ENCODE results near the gene TRPM8. TPM values are rescaled to one million over a fixed set of nuclear protein-coding genes. Genes with fewer than 3 reads are reported as not detected.

The TRPM8 gene
- total RNA-seq, 1 experiment from 2014 or later, result 0.31 TPM

DNA sequence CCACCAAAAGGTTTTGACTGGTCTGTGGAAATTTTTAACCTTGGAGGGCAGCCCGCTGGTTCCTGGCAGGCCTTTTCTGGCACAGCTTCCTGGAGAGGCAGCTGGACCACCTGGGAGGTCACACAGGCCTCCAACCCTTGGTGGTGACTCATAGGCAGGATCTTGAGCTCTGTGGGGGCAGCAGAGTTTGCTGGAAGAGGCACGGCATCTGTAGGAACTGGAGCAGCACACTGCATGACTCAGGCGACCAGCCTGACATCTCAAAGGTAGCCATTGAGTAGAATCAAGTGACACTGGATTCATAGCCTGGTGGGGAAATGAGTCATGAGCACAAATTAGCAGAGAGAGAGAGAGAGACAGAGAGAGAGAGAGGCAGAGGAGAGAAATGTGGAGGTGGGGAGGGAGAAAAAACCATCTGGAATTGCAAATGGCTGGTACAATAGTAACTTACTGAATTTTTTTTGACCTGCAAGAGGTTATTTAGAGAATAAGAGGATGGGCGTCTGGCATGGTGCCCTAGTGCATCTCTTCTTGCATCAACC, 57.4 kb downstream of the TRPM8 start:
- Histone ChIP-seq H3K27me3 (ENCODE audit: control insufficient read depth, insufficient read depth, low read length) (no peaks in the 10 kb centered on the region), H3K36me3 (replicated peaks; ENCODE audit: control insufficient read depth, insufficient read depth, low read length) (no peaks in the 10 kb centered on the region), H3K4me3 (ENCODE audit: insufficient read depth, low read depth, low read length) (no peak overlapping the region)
- no peak for DNase-seq

DNA sequence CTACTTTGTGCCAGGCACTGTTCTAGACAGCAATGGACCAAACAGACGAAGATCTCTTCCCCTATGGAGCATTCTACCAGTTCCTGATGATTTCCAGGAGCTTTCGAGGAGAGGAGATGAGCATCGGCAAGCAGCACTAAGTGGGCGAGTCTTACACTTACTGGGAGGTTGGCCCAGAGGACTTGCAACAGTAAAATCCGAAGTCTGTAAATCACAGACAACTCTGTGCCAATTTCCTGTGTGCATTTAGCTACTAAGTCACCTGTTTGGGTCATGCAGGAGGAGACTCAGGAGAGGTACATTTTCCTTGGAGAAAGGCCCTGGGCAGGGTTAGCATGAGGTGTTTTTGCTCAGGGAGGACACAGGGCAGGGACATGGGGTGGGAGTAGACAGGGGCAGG, 58.9 kb downstream of the TRPM8 start:
- Histone ChIP-seq H3K36me3 (replicated peaks; ENCODE audit: control insufficient read depth, insufficient read depth, low read length) (no peaks in the 10 kb centered on the region), H3K4me3 (ENCODE audit: insufficient read depth, low read depth, low read length) (no peak overlapping the region)
- no peak for DNase-seq

DNA sequence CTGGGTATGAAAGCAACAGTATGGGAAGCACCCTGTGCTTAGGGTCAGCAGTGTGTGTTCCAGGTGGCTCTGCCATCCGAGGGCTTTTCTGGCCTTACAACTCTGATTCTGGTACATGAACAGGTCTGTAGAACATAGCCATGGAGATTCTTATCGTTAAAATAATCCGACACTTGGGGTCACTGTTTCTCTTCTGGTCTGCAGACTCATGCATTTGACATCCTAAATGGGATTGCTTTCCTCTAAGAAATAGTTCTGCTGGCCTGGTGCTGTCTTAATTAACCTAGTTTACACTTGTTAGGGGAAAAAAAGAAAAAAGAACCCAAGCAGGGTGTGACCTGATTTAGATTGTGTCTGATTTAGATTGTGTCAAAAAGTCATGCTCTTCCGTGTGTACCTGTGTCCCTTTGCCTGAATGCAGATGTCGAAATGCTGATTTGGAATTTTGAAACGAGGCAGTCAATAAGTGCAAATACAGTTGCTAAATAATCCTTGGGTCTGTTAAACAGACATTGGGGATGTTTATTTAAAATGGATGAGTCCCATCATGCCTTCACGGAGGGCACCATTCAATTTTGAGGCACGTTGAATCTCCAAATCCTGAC, 59.6 kb downstream of the TRPM8 start:
- Histone ChIP-seq H3K4me3 (ENCODE audit: insufficient read depth, low read depth, low read length) (no peak overlapping the region), H3K36me3 (replicated peaks; ENCODE audit: control insufficient read depth, insufficient read depth, low read length) (no peaks in the 10 kb centered on the region), H3K27me3 (ENCODE audit: control insufficient read depth, insufficient read depth, low read length) (no peaks in the 10 kb centered on the region)
- DNase-seq, result peak; percentile 66

More for the DNA sequence above, 58.9 kb downstream of the TRPM8 start:
- no peaks in the 10 kb centered on the region for H3K27me3 ChIP-seq (ENCODE audit: control insufficient read depth, insufficient read depth, low read length)

DNA sequence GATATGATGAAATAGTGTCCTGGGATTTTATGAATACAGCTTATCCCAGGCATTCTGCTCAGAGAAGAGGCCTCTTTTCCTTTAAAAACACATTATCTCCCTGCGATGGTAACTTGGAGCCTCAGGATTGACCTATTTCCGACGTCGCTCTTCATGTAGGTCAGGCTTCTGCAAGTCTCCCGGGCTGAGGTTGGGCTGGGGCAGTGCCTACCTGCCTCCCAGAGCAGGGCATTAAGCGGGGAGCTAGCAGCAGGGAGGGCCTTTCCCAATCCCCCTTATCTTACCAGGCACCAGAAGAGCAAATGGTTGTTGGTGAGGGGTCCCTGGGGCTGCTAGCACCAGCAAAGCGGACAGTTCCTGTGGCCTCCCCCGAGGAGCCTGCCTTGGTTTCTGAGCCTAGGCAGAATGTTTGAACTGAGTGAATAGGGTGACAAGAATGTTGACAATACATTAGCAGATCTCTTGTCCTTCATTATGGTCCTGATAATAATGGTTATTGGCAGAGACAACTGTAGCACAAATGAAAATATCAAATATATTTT, 60.2 kb downstream of the TRPM8 start:
- H3K36me3 ChIP-seq (replicated peaks; ENCODE audit: control insufficient read depth, insufficient read depth, low read length), result no peaks in the 10 kb centered on the region
- H3K27me3 ChIP-seq (ENCODE audit: control insufficient read depth, insufficient read depth, low read length), result no peaks in the 10 kb centered on the region
- no peak overlapping the region for H3K4me3 ChIP-seq (ENCODE audit: insufficient read depth, low read depth, low read length)
- peak; percentile 52 for DNase-seq

- no peak overlapping the region for H3K4me3 ChIP-seq (ENCODE audit: insufficient read depth, low read depth, low read length)
- H3K27me3 ChIP-seq (ENCODE audit: control insufficient read depth, insufficient read depth, low read length), result no peaks in the 10 kb centered on the region
- DNase-seq, result no peak
- H3K36me3 ChIP-seq (replicated peaks; ENCODE audit: control insufficient read depth, insufficient read depth, low read length), result no peaks in the 10 kb centered on the region
These were observed 62.6 kb downstream of the TRPM8 start for GRCh38 chr2:233979748-233980147.

DNA sequence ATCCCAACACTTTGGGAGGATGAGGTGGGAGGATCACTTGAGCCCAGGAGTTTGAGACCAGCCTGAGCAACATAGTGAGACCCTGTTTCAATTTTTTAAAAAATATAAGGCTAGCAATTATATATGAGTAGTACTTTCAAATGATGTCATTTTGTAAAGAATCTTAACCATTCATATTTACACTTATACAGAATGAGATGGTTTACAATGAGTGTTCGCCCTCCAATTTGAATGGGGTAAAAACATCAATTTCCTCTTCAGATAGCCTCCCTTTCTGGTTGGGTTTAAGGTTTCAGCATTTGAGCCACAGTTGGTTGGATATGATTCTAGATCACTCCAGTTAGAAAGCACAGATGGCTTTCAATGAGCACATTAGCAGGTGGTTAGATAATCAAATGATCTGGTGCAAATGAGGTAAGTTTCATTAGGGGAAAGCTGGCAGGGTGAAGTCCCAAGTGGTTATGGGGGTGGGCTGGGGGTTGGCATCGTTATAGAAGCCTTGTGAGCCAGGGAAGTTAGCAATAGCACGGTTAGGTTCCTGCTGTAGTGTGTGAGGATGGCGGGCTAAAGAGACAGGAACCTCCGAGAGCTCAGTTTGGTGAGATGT, 63.9 kb downstream of the TRPM8 start:
- Histone ChIP-seq H3K27me3 (ENCODE audit: control insufficient read depth, insufficient read depth, low read length) (no peaks in the 10 kb centered on the region), H3K36me3 (replicated peaks; ENCODE audit: control insufficient read depth, insufficient read depth, low read length) (no peaks in the 10 kb centered on the region), H3K4me3 (ENCODE audit: insufficient read depth, low read depth, low read length) (no peak overlapping the region)
- no peak for DNase-seq

DNA sequence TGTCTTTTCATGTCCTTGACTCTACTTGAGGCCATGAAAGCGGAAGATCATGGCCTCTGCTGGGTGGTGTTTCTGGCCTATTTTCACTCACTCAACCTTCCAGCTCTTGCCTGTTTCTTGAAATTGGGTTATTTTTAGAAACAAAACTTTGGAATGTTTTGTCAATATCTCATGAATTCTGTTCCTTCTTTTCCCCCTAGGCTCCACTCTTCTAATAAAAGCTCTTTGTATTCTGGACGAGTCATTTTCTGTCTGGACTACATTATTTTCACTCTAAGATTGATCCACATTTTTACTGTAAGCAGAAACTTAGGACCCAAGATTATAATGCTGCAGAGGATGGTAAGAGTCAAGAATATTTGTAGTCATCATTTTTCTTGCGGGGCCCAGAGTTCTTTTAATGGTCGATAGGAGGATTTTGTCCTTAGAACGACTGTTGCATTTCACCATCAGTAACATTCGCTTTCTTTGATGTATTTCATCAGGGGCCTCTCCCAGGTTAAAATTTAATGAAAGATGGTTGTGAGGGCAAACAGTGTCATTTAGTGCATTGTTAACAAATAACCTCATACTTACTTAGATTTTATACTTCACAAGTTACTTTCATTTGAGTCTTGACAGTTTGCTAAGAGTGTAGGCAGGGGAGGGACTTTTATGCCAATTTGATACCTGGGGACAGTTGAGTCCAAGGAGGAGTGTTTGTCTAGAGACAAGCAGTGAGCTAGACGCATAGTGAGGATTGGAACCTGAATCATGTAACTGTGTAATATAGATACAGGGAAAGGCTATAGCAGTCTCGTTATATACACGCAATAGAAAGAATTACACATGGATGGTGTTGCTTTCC, 64.6 kb downstream of the TRPM8 start:
- DNase-seq, result no peak
- Histone ChIP-seq H3K36me3 (replicated peaks; ENCODE audit: control insufficient read depth, insufficient read depth, low read length) (no peaks in the 10 kb centered on the region), H3K4me3 (ENCODE audit: insufficient read depth, low read depth, low read length) (no peak overlapping the region), H3K27me3 (ENCODE audit: control insufficient read depth, insufficient read depth, low read length) (no peaks in the 10 kb centered on the region)

- H3K27me3 ChIP-seq (ENCODE audit: control insufficient read depth, insufficient read depth, low read length), result no peaks in the 10 kb centered on the region
- no peak for DNase-seq
- no peaks in the 10 kb centered on the region for H3K36me3 ChIP-seq (replicated peaks; ENCODE audit: control insufficient read depth, insufficient read depth, low read length)
- H3K4me3 ChIP-seq (ENCODE audit: insufficient read depth, low read depth, low read length), result no peak overlapping the region
These were observed 65.4 kb downstream of the TRPM8 start for GRCh38 chr2:233982421-233983121.

DNA sequence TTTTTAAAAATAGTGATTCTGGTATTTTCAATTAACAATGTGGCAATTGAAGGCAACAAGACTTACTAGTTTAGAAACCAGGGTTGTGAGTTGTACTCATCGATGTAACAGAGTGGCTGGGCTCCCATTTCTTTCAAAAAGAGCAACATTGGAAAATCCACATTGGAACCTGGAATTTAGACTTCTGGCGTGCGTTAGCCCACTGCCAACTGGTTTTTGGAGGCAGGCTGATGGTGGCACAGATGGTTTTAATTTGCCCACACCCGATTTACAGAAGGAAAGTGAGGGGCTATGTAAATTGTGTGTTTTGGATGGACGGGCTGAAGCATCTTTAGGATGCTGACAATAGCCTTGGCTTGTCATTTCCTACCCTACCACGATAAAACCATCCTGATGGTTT, 66.3 kb downstream of the TRPM8 start:
- no peaks in the 10 kb centered on the region for H3K36me3 ChIP-seq (replicated peaks; ENCODE audit: control insufficient read depth, insufficient read depth, low read length)
- DNase-seq, result no peak
- no peaks in the 10 kb centered on the region for H3K27me3 ChIP-seq (ENCODE audit: control insufficient read depth, insufficient read depth, low read length)
- no peak overlapping the region for H3K4me3 ChIP-seq (ENCODE audit: insufficient read depth, low read depth, low read length)

DNA sequence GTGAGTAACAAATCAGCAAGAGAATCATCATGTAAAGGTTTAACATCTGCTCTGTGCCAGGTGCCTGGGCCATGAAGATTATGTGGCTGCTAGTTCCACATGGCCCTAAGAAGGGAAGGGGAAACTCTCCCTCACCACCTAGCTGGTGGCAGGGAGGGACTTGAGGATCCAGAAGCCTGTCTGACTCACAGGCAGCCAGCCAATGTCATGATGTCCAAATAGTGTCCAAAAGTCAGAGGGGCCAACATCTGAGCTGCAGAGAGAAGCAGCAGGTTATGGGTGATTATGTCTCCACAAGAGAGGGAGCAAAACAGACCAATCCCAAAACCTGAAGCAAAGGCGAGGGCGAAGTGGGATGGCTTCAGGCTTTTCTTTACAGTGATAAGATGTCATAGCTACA, 71.4 kb downstream of the TRPM8 start:
- Histone ChIP-seq H3K36me3 (replicated peaks; ENCODE audit: control insufficient read depth, insufficient read depth, low read length) (no peaks in the 10 kb centered on the region), H3K27me3 (ENCODE audit: control insufficient read depth, insufficient read depth, low read length) (no peaks in the 10 kb centered on the region), H3K4me3 (ENCODE audit: insufficient read depth, low read depth, low read length) (no peak overlapping the region)
- DNase-seq, result no peak

GRCh38 chr2:233989221-233989858, 72.2 kb downstream of the TRPM8 start:
- no peak overlapping the region for H3K4me3 ChIP-seq (ENCODE audit: insufficient read depth, low read depth, low read length)
- DNase-seq, result no peak
- H3K36me3 ChIP-seq (replicated peaks; ENCODE audit: control insufficient read depth, insufficient read depth, low read length), result no peaks in the 10 kb centered on the region
- no peaks in the 10 kb centered on the region for H3K27me3 ChIP-seq (ENCODE audit: control insufficient read depth, insufficient read depth, low read length)

GRCh38 chr2:233990261-233990798, 73.2 kb downstream of the TRPM8 start:
- Histone ChIP-seq H3K27me3 (ENCODE audit: control insufficient read depth, insufficient read depth, low read length) (no peaks in the 10 kb centered on the region), H3K36me3 (replicated peaks; ENCODE audit: control insufficient read depth, insufficient read depth, low read length) (no peaks in the 10 kb centered on the region)
- DNase-seq, result no peak

DNA sequence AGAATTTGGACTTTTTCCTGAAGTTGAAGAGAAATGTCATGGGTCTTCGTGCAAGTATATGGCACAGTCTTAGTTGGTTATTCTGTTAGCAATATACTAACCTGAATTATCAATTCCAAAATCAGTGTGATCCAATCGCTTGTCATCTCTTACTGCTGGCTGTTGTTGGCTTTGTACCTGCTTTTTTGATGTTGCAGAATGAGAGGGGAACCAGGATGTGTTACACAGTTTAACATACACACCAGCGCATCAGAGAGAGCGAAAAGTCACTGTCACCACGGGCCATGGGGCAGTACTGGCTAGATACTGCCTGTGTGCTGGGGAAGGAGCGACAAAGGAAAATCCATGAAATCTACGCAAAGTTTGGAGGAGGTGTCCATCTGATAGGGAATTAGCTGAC, 74.0 kb downstream of the TRPM8 start:
- no peak overlapping the region for H3K4me3 ChIP-seq (ENCODE audit: insufficient read depth, low read depth, low read length)
- no peak for DNase-seq
- H3K36me3 ChIP-seq (replicated peaks; ENCODE audit: control insufficient read depth, insufficient read depth, low read length), result no peaks in the 10 kb centered on the region
- H3K27me3 ChIP-seq (ENCODE audit: control insufficient read depth, insufficient read depth, low read length), result no peaks in the 10 kb centered on the region

More at GRCh38 chr2:233990261-233990798, 73.2 kb downstream of the TRPM8 start:
- H3K4me3 ChIP-seq (ENCODE audit: insufficient read depth, low read depth, low read length), result no peak overlapping the region
